Esophagus squamous epithelium (tissue), 4 donors: ENCODE data around the gene ARIH2.

Experiments used
- POLR2A ChIP-seq, 4 donors: fragments of 450-650 bp; IDR thresholded peaks; one replicate each; pipeline ENCODE4 v1.6.1; 2017; ENCODE audit warnings: antibody characterized with exemption in 4 of 4, mild to moderate bottlenecking in 4 of 4, moderate library complexity in 3 of 4
- TF ChIP-seq, protein P1 (sequence below), 6 experiments: fragments of 450-650 bp in 4 of 6; fragments of 200-600 bp in 2 of 6; sonication (generic) in 2 of 6; IDR thresholded peaks; one replicate each; pipeline ENCODE4 v1.5.1; 2016 to 2019; ENCODE audit warnings: antibody characterized with exemption in 6 of 6, mild to moderate bottlenecking in 4 of 6, moderate library complexity in 4 of 6

DNA sequence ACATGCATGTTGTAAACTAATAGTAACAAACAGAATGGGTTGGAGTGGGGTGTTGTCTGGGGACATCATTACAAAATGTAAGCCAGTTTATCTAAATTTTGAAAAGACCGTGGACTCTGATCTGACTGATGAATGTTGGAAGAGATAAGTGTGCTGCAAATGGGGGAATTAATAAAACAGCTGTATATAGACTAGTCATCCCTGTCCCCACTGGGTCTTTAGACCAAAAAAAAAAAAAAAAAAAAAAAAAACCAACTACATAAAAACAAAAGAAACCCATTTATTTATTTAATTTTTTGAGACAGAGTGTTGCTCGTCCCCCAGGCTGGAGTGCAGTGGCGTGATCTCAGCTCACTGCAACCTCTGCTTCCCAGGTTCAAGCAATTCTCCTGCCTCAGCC is 20.0 kb downstream of the ARIH2 start:
- TF ChIP-seq, protein P1, sequence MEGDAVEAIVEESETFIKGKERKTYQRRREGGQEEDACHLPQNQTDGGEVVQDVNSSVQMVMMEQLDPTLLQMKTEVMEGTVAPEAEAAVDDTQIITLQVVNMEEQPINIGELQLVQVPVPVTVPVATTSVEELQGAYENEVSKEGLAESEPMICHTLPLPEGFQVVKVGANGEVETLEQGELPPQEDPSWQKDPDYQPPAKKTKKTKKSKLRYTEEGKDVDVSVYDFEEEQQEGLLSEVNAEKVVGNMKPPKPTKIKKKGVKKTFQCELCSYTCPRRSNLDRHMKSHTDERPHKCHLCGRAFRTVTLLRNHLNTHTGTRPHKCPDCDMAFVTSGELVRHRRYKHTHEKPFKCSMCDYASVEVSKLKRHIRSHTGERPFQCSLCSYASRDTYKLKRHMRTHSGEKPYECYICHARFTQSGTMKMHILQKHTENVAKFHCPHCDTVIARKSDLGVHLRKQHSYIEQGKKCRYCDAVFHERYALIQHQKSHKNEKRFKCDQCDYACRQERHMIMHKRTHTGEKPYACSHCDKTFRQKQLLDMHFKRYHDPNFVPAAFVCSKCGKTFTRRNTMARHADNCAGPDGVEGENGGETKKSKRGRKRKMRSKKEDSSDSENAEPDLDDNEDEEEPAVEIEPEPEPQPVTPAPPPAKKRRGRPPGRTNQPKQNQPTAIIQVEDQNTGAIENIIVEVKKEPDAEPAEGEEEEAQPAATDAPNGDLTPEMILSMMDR (IDR thresholded peaks at IDR 0.05), result no peak
- no peak for TF ChIP-seq POLR2A (IDR thresholded peaks at IDR 0.05)
